ENCODE results near the gene LAMP2.

LAMP2 gene

DNA sequence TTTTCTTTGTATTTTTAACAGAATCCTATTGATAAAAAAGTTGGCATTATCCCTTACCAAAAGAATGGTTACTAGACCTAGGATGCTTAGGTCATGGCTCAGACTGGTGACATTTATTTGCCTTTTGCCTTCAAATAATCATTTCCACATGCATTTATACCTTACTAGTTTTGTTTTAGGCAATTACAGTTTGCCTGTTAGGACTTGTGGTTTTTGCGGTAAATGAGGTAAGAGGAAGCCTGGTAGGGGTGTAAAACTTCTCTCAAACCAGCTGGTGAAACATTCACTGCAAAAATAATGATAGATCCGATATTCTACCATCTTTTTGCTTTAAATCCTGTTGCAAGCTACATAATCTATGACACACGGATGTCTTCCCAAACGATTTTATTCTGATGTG lies 12.1 kb downstream of the LAMP2 start:
- TF ChIP-seq, protein P1, sequence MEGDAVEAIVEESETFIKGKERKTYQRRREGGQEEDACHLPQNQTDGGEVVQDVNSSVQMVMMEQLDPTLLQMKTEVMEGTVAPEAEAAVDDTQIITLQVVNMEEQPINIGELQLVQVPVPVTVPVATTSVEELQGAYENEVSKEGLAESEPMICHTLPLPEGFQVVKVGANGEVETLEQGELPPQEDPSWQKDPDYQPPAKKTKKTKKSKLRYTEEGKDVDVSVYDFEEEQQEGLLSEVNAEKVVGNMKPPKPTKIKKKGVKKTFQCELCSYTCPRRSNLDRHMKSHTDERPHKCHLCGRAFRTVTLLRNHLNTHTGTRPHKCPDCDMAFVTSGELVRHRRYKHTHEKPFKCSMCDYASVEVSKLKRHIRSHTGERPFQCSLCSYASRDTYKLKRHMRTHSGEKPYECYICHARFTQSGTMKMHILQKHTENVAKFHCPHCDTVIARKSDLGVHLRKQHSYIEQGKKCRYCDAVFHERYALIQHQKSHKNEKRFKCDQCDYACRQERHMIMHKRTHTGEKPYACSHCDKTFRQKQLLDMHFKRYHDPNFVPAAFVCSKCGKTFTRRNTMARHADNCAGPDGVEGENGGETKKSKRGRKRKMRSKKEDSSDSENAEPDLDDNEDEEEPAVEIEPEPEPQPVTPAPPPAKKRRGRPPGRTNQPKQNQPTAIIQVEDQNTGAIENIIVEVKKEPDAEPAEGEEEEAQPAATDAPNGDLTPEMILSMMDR (IDR thresholded peaks at IDR 0.05; ENCODE audit: low read depth, low read length), result no peak
- no peak for DNase-seq (ENCODE audit: extremely low read depth, low read depth)

DNA sequence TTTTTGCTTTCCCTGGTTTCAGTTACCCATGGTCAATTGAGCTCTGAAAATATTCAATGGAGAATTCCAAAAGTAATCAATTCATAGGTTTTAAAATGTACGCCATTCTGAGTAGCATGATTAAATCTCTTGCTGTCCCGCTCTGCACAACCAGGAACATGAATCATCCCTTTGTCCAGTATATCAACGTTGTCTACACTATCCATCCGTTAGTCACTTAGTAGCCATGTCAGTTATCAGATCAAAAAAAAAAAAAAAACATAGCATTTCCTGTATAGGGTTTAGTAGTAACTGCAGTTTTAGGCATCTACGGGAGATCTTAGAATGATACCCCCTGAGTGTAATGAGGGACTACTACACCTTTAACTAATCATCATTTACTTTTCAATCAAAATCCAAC lies 15.1 kb downstream of the LAMP2 start:
- TF ChIP-seq, protein P1 (IDR thresholded peaks at IDR 0.05; ENCODE audit: low read depth, low read length), result no peak
- DNase-seq (ENCODE audit: extremely low read depth, low read depth), result no peak

DNA sequence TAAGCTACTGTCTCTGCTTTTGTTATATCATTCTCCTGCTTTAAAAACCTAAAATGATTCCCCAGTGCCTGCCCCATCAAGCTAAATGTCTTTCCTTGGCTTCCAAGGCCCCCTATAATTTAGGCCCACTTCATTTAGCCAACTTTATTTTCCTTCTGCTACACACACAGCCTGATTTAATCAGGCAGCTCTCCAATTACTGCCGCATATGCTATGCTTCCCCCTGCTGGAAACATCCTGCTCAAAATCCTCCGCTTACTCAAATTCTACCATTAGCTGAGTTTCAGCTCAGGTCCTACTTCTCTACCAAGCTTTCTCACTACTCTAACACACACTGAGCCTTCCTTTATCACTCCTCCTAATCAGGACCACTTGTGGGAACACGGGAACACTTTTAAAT lies 17.0 kb downstream of the LAMP2 start:
- TF ChIP-seq, protein P1 (IDR thresholded peaks at IDR 0.05; ENCODE audit: low read depth, low read length), result peak; percentile 57

GRCh38 chrX:120450163-120450562 lies 18.9 kb downstream of the LAMP2 start:
- TF ChIP-seq, protein P1 (IDR thresholded peaks at IDR 0.05; ENCODE audit: low read depth, low read length), result no peak; the same call in 1 of the 2 replicates
- DNase-seq (ENCODE audit: extremely low read depth, low read depth), result no peak

More for the DNA sequence above, 17.0 kb downstream of the LAMP2 start:
- no peak for DNase-seq (ENCODE audit: extremely low read depth, low read depth)

GRCh38 chrX:120446498-120446897 lies 22.6 kb downstream of the LAMP2 start:
- no peak for DNase-seq (ENCODE audit: extremely low read depth, low read depth)
- TF ChIP-seq, protein P1 (IDR thresholded peaks at IDR 0.05; ENCODE audit: low read depth, low read length), result no peak

DNA sequence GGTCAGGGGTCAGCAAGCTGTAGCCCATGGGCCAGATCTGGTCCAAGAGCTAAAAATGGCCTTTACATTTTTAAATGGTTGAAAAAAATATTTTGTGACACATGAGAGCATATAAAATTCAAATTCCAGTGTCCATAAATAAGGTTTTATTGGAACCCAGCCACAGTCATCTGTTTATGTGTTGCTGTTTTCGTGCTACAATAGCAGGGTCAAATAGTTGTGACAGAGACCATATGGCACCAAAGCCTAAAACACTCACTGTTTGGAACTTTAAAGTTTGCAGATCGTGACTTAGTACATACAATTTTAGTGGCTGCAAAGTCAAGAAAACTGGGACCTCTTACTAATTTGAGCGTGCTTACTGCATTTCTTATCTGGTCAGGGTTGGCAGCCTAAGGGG lies 29.2 kb downstream of the LAMP2 start:
- TF ChIP-seq, protein P1 (IDR thresholded peaks at IDR 0.05; ENCODE audit: low read depth, low read length), result no peak
- no peak for DNase-seq (ENCODE audit: extremely low read depth, low read depth)

GRCh38 chrX:120429776-120430540 lies 39.1 kb downstream of the LAMP2 start:
- TF ChIP-seq, protein P1 (IDR thresholded peaks at IDR 0.05; ENCODE audit: low read depth, low read length), result no peak
- no peak for DNase-seq (ENCODE audit: extremely low read depth, low read depth)
